ENCODE results near the gene EDIL3. TPM values are rescaled to one million over a fixed set of nuclear protein-coding genes. Genes with fewer than 3 reads are reported as not detected.

Gene EDIL3
- total RNA-seq, 6 donors from 2014 or later, result 14.7 to 40.1 (median 17.7) TPM

GRCh38 chr5:84237126-84237525, 147.6 kb downstream of the EDIL3 start:
- H3K27ac ChIP-seq, result no peak overlapping the region

DNA sequence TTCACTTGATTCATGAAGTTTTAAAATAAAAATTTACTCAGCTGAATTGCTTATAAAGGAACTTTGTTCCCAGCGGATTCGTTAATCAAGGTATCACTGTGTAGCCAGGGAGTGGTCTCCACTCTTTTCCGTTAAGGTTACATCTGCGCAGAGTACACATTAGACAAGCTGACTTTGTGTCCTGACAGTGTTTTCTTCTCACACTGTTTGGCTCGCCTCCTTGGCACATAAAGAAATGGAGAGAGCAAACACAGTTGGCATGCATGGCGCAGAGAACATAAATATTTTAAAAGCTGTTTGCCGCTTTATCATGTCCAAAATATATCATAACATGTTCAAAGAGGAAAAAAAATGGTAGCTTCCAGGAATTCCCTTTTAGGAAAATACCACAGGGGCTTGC, 153.2 kb downstream of the EDIL3 start:
- WGBS, 2 donors, result 88 to 89% methylated on average over 7 of the region's 7 CpGs
- H3K9me3 ChIP-seq, result no peaks in the 10 kb centered on the region
- no peaks in the 10 kb centered on the region for H3K4me1 ChIP-seq
- H3K27me3 ChIP-seq, result no peaks in the 10 kb centered on the region
- no peak overlapping the region for H3K27ac ChIP-seq
- no peak overlapping the region for H3K4me3 ChIP-seq
- no peak for TF ChIP-seq POLR2A (IDR thresholded peaks at IDR 0.05)
- TF ChIP-seq, protein P1, sequence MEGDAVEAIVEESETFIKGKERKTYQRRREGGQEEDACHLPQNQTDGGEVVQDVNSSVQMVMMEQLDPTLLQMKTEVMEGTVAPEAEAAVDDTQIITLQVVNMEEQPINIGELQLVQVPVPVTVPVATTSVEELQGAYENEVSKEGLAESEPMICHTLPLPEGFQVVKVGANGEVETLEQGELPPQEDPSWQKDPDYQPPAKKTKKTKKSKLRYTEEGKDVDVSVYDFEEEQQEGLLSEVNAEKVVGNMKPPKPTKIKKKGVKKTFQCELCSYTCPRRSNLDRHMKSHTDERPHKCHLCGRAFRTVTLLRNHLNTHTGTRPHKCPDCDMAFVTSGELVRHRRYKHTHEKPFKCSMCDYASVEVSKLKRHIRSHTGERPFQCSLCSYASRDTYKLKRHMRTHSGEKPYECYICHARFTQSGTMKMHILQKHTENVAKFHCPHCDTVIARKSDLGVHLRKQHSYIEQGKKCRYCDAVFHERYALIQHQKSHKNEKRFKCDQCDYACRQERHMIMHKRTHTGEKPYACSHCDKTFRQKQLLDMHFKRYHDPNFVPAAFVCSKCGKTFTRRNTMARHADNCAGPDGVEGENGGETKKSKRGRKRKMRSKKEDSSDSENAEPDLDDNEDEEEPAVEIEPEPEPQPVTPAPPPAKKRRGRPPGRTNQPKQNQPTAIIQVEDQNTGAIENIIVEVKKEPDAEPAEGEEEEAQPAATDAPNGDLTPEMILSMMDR (IDR thresholded peaks at IDR 0.05), result no peak
- no peak for TF ChIP-seq EP300 (IDR thresholded peaks at IDR 0.05)
- no peak for TF ChIP-seq POLR2AphosphoS5 (IDR thresholded peaks at IDR 0.05)
- ATAC-seq (ENCODE audit: low FRiP score in 2 of 2) (no peak), DNase-seq (no peak)
- H3K36me3 ChIP-seq, result no peaks in the 10 kb centered on the region

More at GRCh38 chr5:84237126-84237525, 147.6 kb downstream of the EDIL3 start:
- Histone ChIP-seq H3K36me3 (no peaks in the 10 kb centered on the region), H3K9me3 (no peaks in the 10 kb centered on the region), H3K4me3 (no peak overlapping the region), H3K4me1 (no peaks in the 10 kb centered on the region), H3K27me3 (no peaks in the 10 kb centered on the region)
- DNase-seq (no peak), ATAC-seq (ENCODE audit: low FRiP score in 2 of 2) (no peak)
- TF ChIP-seq POLR2AphosphoS5 (IDR thresholded peaks at IDR 0.05) (no peak), EP300 (IDR thresholded peaks at IDR 0.05) (no peak), POLR2A (IDR thresholded peaks at IDR 0.05) (no peak)
- TF ChIP-seq, protein P1 (IDR thresholded peaks at IDR 0.05), result no peak

DNA sequence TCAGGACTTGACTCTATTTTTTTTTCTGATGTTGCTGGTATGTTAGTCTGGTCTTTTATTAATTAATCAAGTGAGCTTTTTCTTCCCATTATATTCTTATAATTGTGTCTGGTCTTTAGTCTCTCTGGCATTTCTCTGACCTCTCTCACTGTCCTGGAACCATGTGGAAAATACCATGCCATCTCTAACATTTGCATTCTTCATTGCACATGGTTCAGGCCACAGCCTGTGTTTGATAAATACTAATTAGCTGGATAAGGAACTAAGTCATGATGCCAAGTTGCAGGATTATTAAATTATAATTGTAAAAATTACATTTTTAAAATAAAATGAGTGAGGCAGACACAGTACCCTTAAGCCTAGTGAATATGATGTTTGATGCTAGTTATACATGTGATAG, 155.6 kb downstream of the EDIL3 start:
- H3K4me1 ChIP-seq, result no peaks in the 10 kb centered on the region
- no peak for DNase-seq
- no peaks in the 10 kb centered on the region for H3K27me3 ChIP-seq
- H3K9me3 ChIP-seq, result no peaks in the 10 kb centered on the region
- ATAC-seq (ENCODE audit: low FRiP score in 2 of 2), result no peak
- TF ChIP-seq, protein P1 (IDR thresholded peaks at IDR 0.05), result no peak
- TF ChIP-seq POLR2A (IDR thresholded peaks at IDR 0.05), result no peak
- no peak for TF ChIP-seq EP300 (IDR thresholded peaks at IDR 0.05)
- TF ChIP-seq POLR2AphosphoS5 (IDR thresholded peaks at IDR 0.05), result no peak
- H3K27ac ChIP-seq, result no peak overlapping the region
- no peak overlapping the region for H3K4me3 ChIP-seq
- no peaks in the 10 kb centered on the region for H3K36me3 ChIP-seq

DNA sequence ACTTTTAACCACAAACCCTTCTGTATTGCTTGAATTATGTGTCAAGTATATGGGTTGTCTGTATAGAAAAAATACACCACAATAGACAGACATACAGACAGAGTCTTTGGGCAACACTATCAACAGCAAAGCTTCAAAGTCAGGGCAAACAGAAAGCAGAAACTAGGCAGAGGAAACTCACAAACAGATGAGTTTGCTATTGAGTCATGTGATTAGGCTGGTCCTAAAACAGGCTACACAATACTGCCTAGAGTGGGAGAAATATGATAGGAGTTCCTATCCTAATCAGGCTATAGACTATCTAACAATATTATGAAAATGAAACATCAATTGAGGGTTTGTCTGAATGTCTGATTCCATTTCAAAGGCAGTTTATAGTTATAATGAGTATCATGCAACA, 156.4 kb downstream of the EDIL3 start:
- Histone ChIP-seq H3K9me3 (no peaks in the 10 kb centered on the region), H3K27me3 (no peaks in the 10 kb centered on the region), H3K4me3 (no peak overlapping the region), H3K4me1 (no peaks in the 10 kb centered on the region), H3K27ac (no peak overlapping the region), H3K36me3 (no peaks in the 10 kb centered on the region)
- TF ChIP-seq, protein P1 (IDR thresholded peaks at IDR 0.05), result no peak
- DNase-seq (no peak), ATAC-seq (ENCODE audit: low FRiP score in 2 of 2) (no peak)

DNA sequence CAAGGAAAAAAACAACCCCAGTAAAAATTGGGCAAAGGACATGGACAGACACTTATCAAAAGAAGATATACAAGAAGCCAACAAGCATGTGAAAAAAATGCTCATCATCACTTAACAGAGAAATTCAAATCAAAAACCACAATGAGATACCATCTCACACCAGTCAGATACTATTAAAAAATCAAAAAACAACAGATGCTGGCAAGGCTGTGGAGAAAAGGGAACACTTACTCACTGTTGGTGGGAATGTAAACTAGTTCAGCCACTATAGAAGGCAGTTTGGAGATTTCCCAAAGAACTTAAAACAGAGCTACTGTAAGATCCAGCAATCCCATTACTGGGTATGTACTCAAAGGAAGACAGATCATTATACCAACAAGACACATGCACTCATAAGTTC, 157.4 kb downstream of the EDIL3 start:
- DNase-seq, result no peak
- no peaks in the 10 kb centered on the region for H3K4me1 ChIP-seq
- H3K9me3 ChIP-seq, result no peaks in the 10 kb centered on the region
- H3K4me3 ChIP-seq, result no peak overlapping the region
- ATAC-seq (ENCODE audit: low FRiP score in 2 of 2), result no peak
- no peaks in the 10 kb centered on the region for H3K27me3 ChIP-seq
- no peak overlapping the region for H3K27ac ChIP-seq
- H3K36me3 ChIP-seq, result no peaks in the 10 kb centered on the region
- TF ChIP-seq, protein P1 (IDR thresholded peaks at IDR 0.05), result no peak
- no peak for TF ChIP-seq POLR2AphosphoS5 (IDR thresholded peaks at IDR 0.05)
- TF ChIP-seq EP300 (IDR thresholded peaks at IDR 0.05), result no peak

Data from upper lobe of left lung (tissue), 6 donors.